Astrocyte (in vitro differentiated cells and primary cell): ENCODE data around the gene NLN.

Source experiments
- CTCF ChIP-seq: IDR thresholded peaks from 2 replicates; pipeline ENCODE4 v1.5.1; 2011; ENCODE audit warnings: low read depth, mild to moderate bottlenecking, inconsistent platforms, low read length, moderate library complexity; ENCODE audit not compliant: insufficient read depth
- EZH2 ChIP-seq: IDR thresholded peaks from 2 replicates; pipeline ENCODE4 v1.6.1; 2012; ENCODE audit warnings: mild to moderate bottlenecking, low read length, inconsistent platforms; ENCODE audit not compliant: insufficient read depth

- TF ChIP-seq CTCF, result no peak
- TF ChIP-seq EZH2, result no peak
Measured at GRCh38 chr5:65833780-65834179, 111.8 kb downstream of the NLN start.
